ENCODE data around the gene KIAA1549.

KIAA1549 gene

DNA sequence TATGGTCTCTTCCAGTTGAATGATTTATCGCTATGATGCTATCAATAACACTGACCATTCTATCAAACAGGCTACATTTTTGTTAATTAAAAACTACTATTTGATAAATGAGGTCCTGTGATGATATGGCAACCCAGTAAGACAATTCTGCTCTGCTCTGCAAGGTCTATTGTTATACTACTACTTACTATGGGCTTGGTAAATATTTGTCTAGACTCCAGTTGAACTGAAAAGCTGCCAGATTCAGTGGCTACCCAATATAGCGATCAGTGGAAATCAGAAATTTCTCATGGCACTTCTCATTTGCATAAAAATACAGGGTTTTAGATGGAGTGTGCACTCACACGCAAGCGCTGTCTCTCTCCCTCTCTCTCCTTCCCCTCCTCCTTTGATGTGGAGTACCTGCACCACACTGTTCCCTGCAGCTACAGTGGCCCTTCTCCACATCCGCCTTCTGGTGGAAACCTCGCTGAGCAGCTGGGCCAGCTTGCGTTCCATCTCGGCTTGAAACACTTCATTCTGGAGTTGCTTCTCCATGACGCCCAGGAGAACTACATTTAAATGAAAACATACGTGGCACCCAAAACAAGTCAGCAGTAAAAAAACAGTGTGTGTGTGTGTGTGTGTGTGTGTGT is 77.9 kb downstream of the KIAA1549 start:
- peak; percentile 87 for DNase-seq

GRCh38 chr7:138902161-138902560 is 79.0 kb downstream of the KIAA1549 start:
- DNase-seq, result no peak

DNA sequence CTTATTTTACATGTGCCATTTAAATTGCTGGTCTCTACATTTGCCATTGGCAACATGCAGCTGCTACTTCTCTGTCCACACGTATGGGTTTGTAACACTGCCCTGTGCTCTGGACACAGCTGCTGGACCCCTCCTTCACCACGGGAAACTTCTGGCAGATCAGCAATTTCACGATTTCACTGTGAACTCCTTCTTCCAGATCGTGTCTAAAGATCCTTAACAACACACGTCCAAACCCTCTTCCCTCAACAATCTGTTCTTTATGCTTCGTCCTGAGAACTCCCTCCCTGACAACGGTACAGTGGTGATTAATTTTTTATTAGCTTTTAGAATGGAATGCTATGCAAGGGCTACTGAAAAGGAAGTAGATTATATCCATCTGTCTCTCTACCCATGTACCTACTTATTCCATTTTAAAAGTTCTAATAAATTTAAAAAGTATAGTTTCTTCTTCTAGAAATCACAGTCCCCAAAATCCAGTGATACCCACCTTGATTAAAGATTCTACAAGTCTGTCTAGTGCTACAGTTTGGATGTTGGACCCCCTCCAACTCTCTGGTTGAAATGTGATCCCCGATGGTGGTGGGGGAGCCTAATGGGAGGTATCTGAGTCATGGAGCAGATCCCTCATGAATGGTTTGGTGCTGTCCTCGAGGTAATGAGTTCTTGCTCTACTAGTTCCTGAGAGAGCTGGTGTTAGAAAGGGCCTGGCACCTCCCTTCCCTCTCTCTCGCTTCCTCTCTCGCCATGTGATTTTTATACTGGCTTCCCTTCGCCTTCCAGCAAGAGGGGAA is 81.0 kb downstream of the KIAA1549 start:
- DNase-seq, result peak; percentile 19

GRCh38 chr7:138898802-138899201 is 82.4 kb downstream of the KIAA1549 start:
- no peak for DNase-seq

DNA sequence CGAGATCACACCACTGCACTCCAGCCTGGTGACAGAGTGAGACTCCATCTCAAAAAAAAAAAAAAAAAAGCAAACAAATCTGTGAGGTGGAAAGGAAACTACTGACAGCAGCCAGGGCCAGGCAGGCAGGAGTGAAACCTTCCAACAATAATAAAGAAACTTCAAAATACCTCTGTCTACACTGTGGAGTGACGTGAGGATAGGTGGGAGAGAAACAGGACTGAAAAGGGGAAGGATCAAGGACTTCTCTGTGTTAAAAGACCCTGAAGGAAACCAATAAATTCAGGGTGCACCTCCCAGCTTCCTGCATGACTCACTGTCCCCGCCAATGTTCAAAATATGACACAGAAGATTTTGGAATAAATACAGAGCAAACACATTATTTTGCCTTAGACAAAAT is 82.9 kb downstream of the KIAA1549 start:
- DNase-seq, result no peak

- DNase-seq, result no peak
Measured at GRCh38 chr7:138895679-138896078, 85.5 kb downstream of the KIAA1549 start.

- DNase-seq, result no peak
Measured at GRCh38 chr7:138893258-138893657, 87.9 kb downstream of the KIAA1549 start.

- DNase-seq, result peak; percentile 60
Measured at GRCh38 chr7:138892812-138893211, 88.4 kb downstream of the KIAA1549 start.

DNA sequence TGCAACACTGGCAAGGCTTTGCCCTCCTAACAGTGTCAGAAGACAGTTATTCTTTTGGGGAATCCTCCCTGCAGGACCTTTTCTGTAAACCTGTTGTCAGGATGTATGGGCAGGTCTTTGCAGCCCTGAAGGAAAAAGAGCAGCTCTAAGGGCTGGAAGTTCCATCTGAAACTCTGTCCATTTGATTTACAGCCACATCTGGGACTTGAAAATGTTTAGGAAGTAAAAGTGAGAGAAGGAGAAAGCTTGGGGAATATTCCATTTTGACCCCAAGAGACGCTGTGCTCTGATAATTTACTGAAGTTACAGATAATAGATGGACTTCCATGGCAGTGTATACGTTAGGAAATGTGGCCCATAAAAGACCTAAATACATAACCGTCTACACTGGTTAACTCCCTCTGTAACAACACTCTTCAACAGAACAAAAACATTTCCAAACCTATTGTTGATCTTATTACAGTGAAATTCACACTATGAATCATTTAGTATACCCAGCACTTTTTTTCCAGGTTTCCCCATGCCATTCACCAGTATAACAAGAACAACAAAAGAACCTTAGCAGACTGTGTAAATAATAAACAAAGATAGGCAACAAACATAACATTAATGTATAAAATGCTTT is 89.1 kb downstream of the KIAA1549 start:
- peak; percentile 57 for DNase-seq

- DNase-seq, result peak; percentile 75
Measured at GRCh38 chr7:138891446-138891810, 89.8 kb downstream of the KIAA1549 start.

DNA sequence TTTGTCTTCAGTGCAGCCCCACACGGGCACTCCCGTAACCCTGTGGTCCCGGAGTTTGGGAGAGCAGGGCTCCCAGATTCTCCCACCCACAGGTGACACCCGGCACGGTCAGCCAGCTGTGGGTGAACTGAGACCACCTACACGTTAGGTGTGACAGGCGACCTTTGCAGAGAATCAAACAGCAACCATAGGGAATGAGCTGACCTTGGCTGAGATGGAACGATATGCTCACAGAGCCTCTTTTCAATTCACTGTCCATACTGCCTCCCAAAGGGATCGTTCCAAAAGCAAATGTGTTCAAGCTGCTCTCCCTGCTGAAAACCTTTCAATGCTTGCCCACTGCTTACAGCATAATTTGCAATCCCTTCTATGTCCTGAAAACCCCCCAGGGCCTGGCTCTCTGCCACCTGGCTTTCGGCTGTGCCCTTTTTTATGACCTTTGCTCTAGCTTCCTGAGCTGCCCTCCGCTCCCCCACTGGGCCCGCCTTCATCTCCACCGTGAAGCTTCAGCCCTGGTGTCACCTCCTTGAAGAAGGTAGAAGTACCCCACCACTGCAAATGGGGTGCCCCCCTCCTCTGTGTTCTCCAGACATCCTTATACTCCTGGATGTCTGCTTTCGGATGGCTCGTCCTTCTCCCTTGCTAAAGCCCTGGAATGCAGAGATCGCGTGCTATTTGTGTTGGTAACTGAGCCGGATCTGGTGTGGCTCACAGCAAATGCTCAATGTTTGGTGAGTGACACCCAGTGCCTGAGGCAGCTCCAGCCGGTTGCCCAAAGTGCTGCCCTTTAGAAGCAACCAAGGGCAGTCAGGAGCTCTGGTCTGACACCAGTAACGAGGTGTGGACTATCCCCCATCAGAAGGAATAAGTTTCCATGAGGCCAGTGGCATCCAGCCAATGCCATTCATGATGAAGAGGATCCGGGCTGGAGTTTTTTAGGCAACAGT is 90.4 kb downstream of the KIAA1549 start:
- peak; percentile 95 for DNase-seq

DNA sequence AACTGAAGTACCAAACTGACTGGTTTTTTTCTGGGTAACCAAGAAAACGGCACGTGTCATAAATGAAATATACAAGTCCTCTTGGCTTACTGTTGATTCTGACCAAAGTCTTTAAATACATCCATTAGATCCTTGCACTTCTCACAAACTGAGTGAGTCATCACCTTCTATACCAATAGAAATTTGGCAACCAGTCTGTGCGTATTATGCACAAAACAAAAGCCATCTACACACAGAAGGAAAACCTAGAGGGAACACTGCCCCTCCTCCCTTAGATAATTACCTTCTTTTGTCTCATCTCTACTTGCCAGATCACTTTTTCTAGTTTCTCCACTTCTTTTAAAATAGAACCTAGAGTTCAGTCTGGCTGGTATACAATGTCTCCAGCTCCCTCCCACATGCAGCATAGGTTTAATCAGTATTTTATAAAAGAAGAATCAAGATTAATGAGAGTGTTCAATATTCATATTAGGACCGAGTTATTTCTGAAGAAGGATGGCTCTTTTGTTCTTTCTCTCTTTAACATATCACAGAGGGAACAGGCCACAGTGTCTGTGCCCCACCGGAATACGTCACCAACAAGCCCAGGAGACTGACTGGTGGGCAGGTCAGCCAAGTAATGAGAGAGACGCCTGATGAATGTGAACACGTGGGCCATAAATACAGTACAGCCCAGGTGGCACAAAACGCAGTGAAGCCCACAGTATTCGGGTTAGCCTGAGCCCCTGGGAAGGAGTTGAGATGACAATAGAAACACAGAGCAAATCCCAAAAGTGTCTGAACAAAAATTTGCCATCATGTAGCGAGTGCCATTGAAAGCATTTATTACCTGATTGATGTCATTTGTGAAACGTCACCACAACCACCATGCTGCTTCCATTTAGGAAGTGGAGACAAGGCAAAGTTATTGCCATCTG is 91.3 kb downstream of the KIAA1549 start:
- peak; percentile 97 for DNase-seq

DNA sequence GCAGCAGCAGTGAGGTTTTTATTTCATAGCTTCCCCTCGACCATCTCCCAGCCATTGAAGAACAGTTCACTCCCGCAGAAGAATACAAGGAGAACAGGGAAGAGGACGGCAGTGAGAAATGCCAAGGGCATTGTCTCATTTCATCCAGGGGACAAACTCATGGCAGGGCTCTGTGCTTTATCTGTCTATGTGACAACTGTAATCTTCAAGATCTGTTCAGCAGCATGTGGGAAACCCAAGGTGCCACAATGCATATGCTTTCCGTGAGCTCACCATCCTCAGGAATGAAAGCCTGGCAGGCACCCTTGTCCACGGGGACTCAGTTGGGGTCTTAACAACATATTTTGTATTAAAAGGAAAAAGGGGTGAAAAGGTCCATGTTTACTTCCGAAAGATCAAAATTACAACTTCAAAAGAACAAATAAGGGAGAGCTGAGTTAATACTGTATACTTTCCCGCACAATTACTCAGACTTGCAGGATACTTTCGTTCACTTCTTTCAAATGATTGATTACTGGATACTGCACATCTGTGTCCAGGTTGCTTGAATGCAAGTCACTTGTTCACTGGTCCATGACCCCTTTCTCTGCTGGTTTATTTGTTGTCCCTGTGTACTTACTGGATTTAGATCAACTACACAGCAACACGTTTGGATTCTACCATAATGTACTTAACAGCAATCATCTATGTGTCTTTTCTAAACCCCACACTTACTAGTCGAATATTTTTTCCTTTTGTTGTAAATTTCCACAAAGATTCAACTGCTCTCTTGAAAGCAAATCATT is 93.1 kb downstream of the KIAA1549 start:
- DNase-seq, result peak; percentile 69

- DNase-seq, result peak; percentile 38
Measured at GRCh38 chr7:138887085-138887710, 94.0 kb downstream of the KIAA1549 start.

GRCh38 chr7:138886501-138886917 is 94.7 kb downstream of the KIAA1549 start:
- peak; percentile 84 for DNase-seq

GRCh38 chr7:138885383-138886147 is 95.6 kb downstream of the KIAA1549 start:
- peak; percentile 27 for DNase-seq

DNA sequence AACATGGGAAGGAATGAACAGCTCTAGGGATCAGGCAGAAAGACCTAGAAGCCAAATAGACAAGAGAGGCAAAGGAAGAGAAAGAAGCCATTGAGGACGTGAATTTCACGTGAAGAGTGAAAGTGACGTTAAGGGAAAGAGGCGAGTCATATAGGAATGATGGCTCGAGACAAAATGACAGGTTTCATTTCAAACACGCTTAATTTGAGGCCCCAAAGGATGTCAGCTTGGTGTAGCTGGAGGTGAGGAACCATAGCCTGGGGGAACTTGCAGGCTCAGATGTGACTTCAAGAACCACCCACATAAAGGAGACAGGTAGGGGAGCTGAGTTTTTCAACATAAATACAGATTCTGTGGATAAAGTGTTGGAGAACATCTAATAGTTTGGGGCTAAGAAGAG is 98.9 kb downstream of the KIAA1549 start:
- peak; percentile 20 for DNase-seq

DNA sequence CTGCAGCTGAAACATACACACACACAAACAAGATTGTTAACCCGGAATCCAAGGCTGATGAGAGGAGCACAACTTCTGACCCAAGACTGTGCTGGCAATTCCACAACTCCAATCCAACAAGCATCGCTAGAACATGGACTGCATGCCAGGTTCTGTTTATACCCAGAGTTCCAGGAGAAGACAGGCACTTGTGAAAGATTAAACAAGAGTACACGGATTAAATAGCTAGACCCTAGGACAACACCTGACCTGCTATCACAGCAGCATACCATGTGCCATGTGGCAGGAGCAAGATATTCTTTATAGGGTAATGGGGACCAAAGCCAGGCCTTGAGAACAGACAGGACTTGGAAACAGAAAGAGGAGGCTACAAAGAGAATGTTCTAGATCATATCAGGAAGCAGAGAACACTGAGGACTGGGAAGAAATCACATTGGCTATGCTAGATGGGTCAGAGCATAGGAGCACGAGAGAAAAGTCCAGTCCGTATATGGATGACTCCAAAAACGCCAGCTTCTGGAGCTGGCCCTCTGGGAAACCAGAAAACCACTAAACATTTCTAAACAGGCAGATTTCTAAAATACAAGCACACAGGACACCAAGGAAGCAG is 99.5 kb downstream of the KIAA1549 start:
- no peak for DNase-seq
